Measurements from ENCODE around the gene UBAC2.

The UBAC2 gene

DNA sequence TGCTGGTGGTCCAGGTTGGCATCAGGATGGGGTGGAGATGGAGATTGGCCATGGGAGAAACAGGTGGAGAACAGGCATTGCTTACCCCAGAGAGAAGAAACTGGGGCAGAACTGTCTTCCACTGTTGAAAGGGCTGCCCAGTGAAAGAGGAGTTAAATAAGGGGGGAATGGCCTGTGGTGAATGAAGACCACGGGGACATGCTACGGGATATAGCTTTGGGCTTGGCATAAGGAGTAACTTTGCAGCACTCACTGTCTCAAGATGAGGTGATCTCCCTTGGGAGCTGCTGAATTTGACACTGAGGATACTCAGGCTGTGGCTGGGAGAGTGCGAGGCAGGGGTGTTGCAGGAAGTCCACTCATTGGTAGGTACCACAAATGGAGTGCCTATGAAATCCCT, 68.2 kb downstream of the UBAC2 start:
- Mint-ChIP-seq H3K4me1 (ENCODE audit: low read depth) (peaks cover 50% of the 10 kb centered on the region), H3K27ac (no peak overlapping the region), H3K4me3 (no peak overlapping the region), H3K9me3 (peaks cover 18% of the 10 kb centered on the region), H3K27me3 (ENCODE audit: low read depth) (no peaks in the 10 kb centered on the region), H3K36me3 (ENCODE audit: low read depth) (peaks cover 38% of the 10 kb centered on the region)
- no peak for DNase-seq (ENCODE audit: low spot score)

DNA sequence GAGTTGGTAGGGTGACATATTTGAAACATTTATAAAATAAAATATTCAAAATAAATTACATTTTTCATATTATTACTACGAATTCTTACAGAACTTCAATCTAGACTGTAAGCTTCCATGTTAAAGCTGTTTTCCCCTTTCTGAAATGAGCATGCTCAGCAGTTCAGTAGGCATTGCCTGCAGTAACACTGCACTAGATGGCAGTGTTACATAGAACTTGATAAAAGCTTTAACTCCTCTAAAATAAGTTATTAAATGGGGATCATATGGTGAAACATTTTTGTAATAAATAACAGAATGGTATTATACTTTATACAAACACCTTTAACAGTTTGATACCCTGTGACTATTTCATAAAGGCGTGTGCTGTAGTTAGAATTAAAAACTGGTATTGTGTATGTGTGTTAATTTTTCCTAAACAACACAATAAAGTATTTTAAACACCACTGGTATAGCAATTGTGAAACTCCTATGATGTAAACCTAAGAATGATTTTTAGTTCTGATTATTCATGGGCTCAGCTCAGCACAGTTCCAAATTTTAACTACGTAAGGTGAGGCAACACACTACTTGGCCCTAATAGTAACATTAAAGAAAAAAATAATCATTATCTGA, 69.1 kb downstream of the UBAC2 start:
- Mint-ChIP-seq H3K4me1 (ENCODE audit: low read depth) (peaks cover 48% of the 10 kb centered on the region), H3K9me3 (peaks cover 18% of the 10 kb centered on the region), H3K27me3 (ENCODE audit: low read depth) (no peaks in the 10 kb centered on the region), H3K27ac (no peak overlapping the region), H3K4me3 (no peak overlapping the region), H3K36me3 (ENCODE audit: low read depth) (peaks cover 42% of the 10 kb centered on the region)
- no peak for DNase-seq (ENCODE audit: low spot score)

DNA sequence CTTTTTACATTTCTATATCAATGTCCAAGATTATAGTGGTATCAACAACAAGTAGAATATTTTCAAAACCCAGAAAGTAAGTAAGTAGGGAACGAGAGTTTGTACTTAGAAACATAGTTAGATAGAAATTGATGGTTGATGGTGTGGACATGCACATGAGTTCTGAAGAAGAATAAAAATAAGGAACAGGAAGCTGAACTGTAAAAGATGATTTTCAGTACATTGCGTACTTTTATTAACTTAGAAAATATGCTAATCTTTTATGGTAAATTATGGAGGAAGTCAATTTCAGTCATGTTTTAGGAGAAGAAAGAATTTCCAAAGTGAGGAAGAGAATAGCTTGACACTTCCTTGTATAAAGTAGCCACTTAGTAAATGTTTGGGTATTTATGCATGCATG, 69.9 kb downstream of the UBAC2 start:
- DNase-seq (ENCODE audit: low spot score), result no peak
- peak overlapping the region; percentile 3 for H3K4me3 Mint-ChIP-seq

DNA sequence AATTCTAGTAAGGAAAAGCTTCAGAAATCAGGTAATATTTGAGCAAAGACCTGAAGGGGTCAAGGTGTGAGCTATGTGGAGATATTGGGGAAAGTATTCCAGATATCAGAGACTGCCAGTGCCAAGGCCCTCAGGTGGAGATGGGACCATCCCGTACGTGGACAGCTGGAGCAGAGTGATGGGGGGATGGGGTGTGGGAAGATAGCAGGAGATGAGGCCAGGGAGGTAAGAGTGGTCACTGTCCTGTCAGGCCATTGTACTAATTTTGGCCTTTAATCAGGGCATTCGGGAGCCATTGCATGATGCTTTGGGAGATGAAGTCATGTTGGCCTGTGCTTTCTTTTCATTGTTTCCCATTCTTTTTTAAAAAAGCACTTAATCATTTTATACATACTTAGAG, 70.6 kb downstream of the UBAC2 start:
- H3K4me3 Mint-ChIP-seq, result no peak overlapping the region
- H3K9me3 Mint-ChIP-seq, result peaks cover 18% of the 10 kb centered on the region
- H3K36me3 Mint-ChIP-seq (ENCODE audit: low read depth), result peaks cover 44% of the 10 kb centered on the region
- H3K4me1 Mint-ChIP-seq (ENCODE audit: low read depth), result peaks cover 53% of the 10 kb centered on the region
- DNase-seq (ENCODE audit: low spot score), result no peak
- H3K27me3 Mint-ChIP-seq (ENCODE audit: low read depth), result no peaks in the 10 kb centered on the region
- H3K27ac Mint-ChIP-seq, result peak overlapping the region; percentile 68

More for the DNA sequence above, 69.9 kb downstream of the UBAC2 start:
- peaks cover 50% of the 10 kb centered on the region for H3K4me1 Mint-ChIP-seq (ENCODE audit: low read depth)
- peaks cover 44% of the 10 kb centered on the region for H3K36me3 Mint-ChIP-seq (ENCODE audit: low read depth)
- peaks cover 18% of the 10 kb centered on the region for H3K9me3 Mint-ChIP-seq
- H3K27ac Mint-ChIP-seq, result peak overlapping the region; percentile 62
- H3K27me3 Mint-ChIP-seq (ENCODE audit: low read depth), result no peaks in the 10 kb centered on the region

DNA sequence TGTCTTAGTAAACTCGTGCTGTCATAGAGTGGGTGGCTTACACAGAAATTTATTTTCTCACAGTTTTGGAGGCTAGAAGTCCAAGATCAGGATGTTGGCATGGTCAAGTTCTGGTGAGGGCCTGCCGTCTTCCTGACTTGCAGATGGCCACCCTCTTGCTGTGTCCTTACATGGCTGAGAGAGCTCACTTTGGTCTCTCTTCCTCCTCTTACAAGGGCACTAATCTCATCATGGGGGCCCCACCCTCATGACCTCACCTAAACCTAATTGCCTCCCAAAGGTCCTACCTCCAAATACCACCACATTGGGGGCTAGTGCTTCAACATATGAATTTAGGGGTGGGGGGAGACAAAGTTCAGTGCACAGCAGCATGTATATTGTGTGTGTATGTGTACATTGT, 71.8 kb downstream of the UBAC2 start:
- H3K4me1 Mint-ChIP-seq (ENCODE audit: low read depth), result peaks cover 62% of the 10 kb centered on the region
- no peaks in the 10 kb centered on the region for H3K27me3 Mint-ChIP-seq (ENCODE audit: low read depth)
- peaks cover 18% of the 10 kb centered on the region for H3K9me3 Mint-ChIP-seq
- no peak overlapping the region for H3K4me3 Mint-ChIP-seq
- peaks cover 45% of the 10 kb centered on the region for H3K36me3 Mint-ChIP-seq (ENCODE audit: low read depth)
- no peak overlapping the region for H3K27ac Mint-ChIP-seq
- DNase-seq (ENCODE audit: low spot score), result no peak

DNA sequence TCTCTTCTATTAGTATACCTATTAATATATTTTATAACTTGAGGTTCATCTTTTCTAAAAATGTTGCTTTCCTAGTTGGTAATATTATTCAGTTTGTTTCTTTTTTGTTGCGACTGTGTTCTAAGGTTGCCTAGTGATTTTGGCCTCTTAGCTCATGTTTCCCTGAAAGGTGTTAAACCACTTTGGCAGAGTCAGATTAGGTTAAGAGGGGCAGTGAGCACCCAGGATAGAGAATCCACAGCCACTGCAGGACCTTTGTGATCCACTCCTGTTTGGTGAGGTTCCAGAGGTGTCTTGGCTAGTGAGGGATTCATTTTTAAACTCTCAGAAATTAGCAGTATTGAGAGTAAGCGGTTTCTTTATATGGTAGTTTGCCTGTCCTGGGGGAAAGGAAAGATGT, 72.5 kb downstream of the UBAC2 start:
- peak overlapping the region; percentile 60 for H3K27ac Mint-ChIP-seq
- H3K4me3 Mint-ChIP-seq, result no peak overlapping the region
- no peak for DNase-seq (ENCODE audit: low spot score)

DNA sequence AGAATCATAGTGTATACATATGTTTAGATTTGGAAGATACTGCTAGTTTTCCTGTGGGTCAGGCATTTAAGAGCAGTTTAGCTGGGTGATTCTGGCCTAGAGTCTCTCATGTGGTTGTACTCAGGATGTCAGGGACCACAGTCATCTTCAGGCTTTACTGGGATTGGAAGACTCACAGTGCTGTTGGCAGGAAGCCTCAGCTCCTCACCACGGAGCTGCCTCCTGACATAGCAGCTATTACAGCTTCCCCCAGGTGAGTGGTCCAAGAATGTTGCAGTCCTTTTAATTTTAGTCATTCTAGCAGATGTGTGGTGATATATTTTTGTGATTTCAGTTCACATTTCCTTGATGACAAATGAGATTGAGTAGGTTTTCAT, 74.4 kb downstream of the UBAC2 start:
- peak; percentile 45 for DNase-seq (ENCODE audit: low spot score)
- Mint-ChIP-seq H3K27me3 (ENCODE audit: low read depth) (no peaks in the 10 kb centered on the region), H3K4me3 (peak overlapping the region; percentile 62), H3K9me3 (peaks cover 18% of the 10 kb centered on the region), H3K27ac (peak overlapping the region; percentile 69), H3K4me1 (ENCODE audit: low read depth) (peaks cover 80% of the 10 kb centered on the region), H3K36me3 (ENCODE audit: low read depth) (peaks cover 54% of the 10 kb centered on the region)

More for the DNA sequence above, 72.5 kb downstream of the UBAC2 start:
- no peaks in the 10 kb centered on the region for H3K27me3 Mint-ChIP-seq (ENCODE audit: low read depth)
- H3K36me3 Mint-ChIP-seq (ENCODE audit: low read depth), result peaks cover 47% of the 10 kb centered on the region
- H3K4me1 Mint-ChIP-seq (ENCODE audit: low read depth), result peaks cover 68% of the 10 kb centered on the region
- peaks cover 18% of the 10 kb centered on the region for H3K9me3 Mint-ChIP-seq

DNA sequence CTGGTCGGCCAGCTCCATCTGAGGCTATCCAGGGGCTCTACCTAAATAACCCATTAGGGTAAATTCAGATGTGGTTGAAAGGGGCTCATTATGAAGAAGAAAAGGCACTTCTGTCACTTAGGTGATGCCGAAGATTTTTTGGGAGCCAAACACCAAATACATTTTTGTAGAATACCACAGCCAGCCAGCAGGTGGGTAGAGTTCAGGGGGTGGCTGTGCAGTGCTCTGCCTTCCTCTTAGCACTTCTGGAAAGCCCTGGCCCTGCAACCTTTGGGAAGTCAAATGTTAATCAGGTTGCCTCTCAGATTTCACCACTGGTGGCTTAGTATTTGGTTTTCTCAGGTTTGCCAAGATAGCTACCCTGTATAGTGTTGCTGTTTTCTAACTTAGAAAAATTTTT, 76.1 kb downstream of the UBAC2 start:
- H3K9me3 Mint-ChIP-seq, result peaks cover 18% of the 10 kb centered on the region
- peaks cover 79% of the 10 kb centered on the region for H3K4me1 Mint-ChIP-seq (ENCODE audit: low read depth)
- DNase-seq (ENCODE audit: low spot score), result no peak
- no peak overlapping the region for H3K4me3 Mint-ChIP-seq
- H3K27me3 Mint-ChIP-seq (ENCODE audit: low read depth), result no peaks in the 10 kb centered on the region
- peaks cover 53% of the 10 kb centered on the region for H3K36me3 Mint-ChIP-seq (ENCODE audit: low read depth)
- H3K27ac Mint-ChIP-seq, result peak overlapping the region; percentile 60

DNA sequence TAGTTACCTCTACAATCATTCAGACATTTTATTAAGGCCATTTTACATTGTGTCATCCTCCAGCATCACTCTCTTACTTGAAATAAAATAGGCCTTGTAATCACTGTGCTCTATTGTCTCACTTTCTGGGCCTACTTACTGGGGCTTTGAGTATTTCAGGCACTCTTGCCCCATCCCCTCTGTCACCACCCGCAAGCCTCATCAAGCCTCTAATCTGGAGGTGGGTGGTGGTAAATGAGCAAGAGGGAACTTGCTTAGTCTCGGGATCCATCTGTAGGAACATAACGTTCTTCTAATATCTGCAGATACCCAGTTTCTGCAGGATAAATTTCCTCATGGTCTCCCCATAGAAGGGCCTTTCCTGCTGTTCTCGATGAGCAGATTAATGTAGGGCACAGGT, 77.0 kb downstream of the UBAC2 start:
- Mint-ChIP-seq H3K4me3 (peak overlapping the region; percentile 11), H3K36me3 (ENCODE audit: low read depth) (peaks cover 45% of the 10 kb centered on the region), H3K4me1 (ENCODE audit: low read depth) (peaks cover 83% of the 10 kb centered on the region), H3K9me3 (peaks cover 10% of the 10 kb centered on the region), H3K27ac (peak overlapping the region; percentile 38), H3K27me3 (ENCODE audit: low read depth) (no peaks in the 10 kb centered on the region)
- DNase-seq (ENCODE audit: low spot score), result no peak

DNA sequence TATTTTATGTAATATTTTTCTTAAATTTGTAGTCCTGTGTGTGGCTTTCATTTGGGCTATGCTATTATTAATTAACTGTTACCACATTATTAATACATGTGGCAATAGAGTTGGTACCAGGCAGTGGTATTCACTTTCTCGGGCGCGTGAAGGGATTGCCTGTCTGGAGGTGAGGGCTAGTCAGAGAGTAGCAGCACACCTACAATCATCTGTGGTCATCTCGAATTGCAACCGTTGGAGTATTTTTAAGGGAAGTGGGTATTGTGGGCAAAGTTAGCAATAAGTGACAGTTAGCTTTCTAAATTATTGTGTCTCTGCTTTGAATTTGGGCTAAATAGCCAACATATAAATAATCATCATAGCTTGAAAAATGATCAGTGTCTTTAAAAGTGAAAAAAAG, 77.5 kb downstream of the UBAC2 start:
- Mint-ChIP-seq H3K4me1 (ENCODE audit: low read depth) (peaks cover 86% of the 10 kb centered on the region), H3K9me3 (peaks cover 4% of the 10 kb centered on the region), H3K27ac (peak overlapping the region; percentile 71), H3K4me3 (peak overlapping the region; percentile 61), H3K36me3 (ENCODE audit: low read depth) (peaks cover 41% of the 10 kb centered on the region), H3K27me3 (ENCODE audit: low read depth) (no peaks in the 10 kb centered on the region)
- no peak for DNase-seq (ENCODE audit: low spot score)

DNA sequence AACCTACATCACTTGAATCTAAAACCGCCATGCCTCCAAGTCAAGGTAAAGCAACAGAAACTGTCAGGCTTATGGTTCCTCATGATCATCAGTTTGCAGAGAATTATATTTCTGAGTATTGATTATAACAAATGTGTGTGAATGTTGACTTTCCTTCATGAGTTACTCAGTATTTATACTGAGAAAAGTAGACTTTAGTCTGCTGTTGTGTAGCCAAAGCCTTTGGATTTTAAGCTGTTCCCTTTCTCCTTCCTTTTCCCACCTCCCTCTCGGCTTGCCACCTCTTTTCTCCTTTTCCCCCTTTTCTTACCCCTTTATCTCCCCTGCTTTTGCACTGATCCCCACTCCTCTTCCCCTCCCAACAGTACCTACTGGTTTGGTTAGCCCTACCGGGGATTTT, 78.2 kb downstream of the UBAC2 start:
- H3K36me3 Mint-ChIP-seq (ENCODE audit: low read depth), result peaks cover 35% of the 10 kb centered on the region
- DNase-seq (ENCODE audit: low spot score), result no peak
- H3K4me1 Mint-ChIP-seq (ENCODE audit: low read depth), result peaks cover 82% of the 10 kb centered on the region
- no peaks in the 10 kb centered on the region for H3K9me3 Mint-ChIP-seq
- H3K27ac Mint-ChIP-seq, result peak overlapping the region; percentile 57
- H3K4me3 Mint-ChIP-seq, result peak overlapping the region; percentile 9
- H3K27me3 Mint-ChIP-seq (ENCODE audit: low read depth), result no peaks in the 10 kb centered on the region

DNA sequence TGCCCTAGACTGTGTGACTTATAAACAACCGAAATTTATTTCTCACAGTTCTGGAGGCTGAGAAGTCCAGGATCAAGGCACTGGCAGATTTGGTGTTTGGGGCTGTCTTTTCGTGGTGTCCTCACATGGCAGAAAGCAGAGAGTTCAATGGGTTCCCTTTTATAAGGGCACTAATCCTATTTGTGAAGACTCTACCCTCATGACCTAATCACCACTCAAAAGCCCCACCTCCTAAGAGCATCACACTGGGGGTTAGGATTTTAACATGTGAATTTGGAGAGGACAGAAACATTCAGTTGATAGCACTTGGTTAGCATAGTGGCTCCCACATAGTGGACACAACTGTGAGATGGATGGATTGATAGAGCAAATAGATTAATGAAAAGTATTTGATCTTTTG, 79.0 kb downstream of the UBAC2 start:
- H3K27me3 Mint-ChIP-seq (ENCODE audit: low read depth), result no peaks in the 10 kb centered on the region
- H3K4me1 Mint-ChIP-seq (ENCODE audit: low read depth), result peaks cover 80% of the 10 kb centered on the region
- H3K4me3 Mint-ChIP-seq, result peak overlapping the region; percentile 8
- peaks cover 35% of the 10 kb centered on the region for H3K36me3 Mint-ChIP-seq (ENCODE audit: low read depth)
- no peaks in the 10 kb centered on the region for H3K9me3 Mint-ChIP-seq
- DNase-seq (ENCODE audit: low spot score), result no peak
- peak overlapping the region; percentile 57 for H3K27ac Mint-ChIP-seq

DNA sequence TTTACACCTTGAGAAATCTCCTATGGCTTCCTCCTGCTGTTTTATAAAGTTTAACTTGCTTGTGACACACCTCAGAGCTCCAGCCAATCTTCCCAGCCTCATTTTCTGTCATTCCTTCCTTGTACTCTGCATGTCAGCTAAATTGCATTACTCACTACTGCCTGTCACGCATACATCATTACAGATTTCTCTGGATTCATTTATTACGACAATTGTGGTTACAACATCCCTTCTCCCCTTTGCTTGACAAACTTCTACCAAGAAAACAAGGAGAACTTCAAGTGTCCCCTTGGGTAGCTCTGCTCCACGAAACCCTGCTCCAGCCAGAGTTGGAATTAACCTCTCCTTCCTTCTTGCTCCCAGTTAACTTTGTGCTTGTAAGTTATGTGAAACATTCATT, 79.5 kb downstream of the UBAC2 start:
- Mint-ChIP-seq H3K4me3 (no peak overlapping the region), H3K9me3 (no peaks in the 10 kb centered on the region), H3K36me3 (ENCODE audit: low read depth) (peaks cover 33% of the 10 kb centered on the region)

DNA sequence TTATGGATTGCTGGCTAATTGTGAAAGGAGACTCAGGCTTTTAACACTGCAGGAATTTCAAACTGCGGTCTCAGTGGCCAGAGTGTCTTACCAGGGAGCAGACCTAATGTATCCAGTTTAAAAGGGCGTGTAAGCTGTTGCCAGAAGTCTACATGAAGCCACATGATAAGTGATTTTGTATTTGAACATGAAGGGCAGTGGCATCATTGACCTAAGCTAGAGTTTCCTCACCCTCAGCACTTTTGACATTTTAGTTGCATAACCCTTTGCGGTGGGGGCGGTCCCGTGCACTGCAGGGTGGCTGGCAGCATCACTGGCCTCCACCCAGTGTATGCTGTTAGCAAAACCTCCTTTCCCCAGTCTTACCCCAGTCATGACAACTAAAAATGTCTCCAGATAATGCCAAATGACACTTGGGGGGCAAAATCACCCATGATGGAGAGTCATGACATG, 81.2 kb downstream of the UBAC2 start:
- Mint-ChIP-seq H3K4me1 (ENCODE audit: low read depth) (peaks cover 76% of the 10 kb centered on the region), H3K9me3 (no peaks in the 10 kb centered on the region), H3K27me3 (ENCODE audit: low read depth) (no peaks in the 10 kb centered on the region), H3K27ac (peak overlapping the region; percentile 89), H3K36me3 (ENCODE audit: low read depth) (peaks cover 34% of the 10 kb centered on the region), H3K4me3 (peak overlapping the region; percentile 78)
- DNase-seq (ENCODE audit: low spot score), result no peak

More for the DNA sequence above, 79.5 kb downstream of the UBAC2 start:
- no peaks in the 10 kb centered on the region for H3K27me3 Mint-ChIP-seq (ENCODE audit: low read depth)
- peaks cover 79% of the 10 kb centered on the region for H3K4me1 Mint-ChIP-seq (ENCODE audit: low read depth)
- H3K27ac Mint-ChIP-seq, result peak overlapping the region; percentile 45
- DNase-seq (ENCODE audit: low spot score), result no peak
